Liver (tissue), 9 donors: ENCODE results near the gene APOBEC3H. TPM values are rescaled to one million over a fixed set of nuclear protein-coding genes. Genes with fewer than 3 reads are reported as not detected.

ENCODE experiments used
- DNase-seq: peaks from one replicate; pipeline ENCODE4 v3.0.0-alpha.2; 2017; ENCODE audit warnings: low spot score
- H3K27ac ChIP-seq, 2 donors: one replicate each; pipeline ENCODE4 v1.7.0; 2013; ENCODE audit warnings: inconsistent platforms in 2 of 2, low read length in 2 of 2, control low read depth in 1 of 2, low read depth in 1 of 2, mild to moderate bottlenecking in 1 of 2
- H3K27me3 ChIP-seq, 4 donors: one replicate each; pipeline versions ENCODE4 v1.6.1 to v1.7.0; 2013; ENCODE audit warnings: low read length in 3 of 4, inconsistent platforms in 1 of 4, mild to moderate bottlenecking in 1 of 4, moderate library complexity in 1 of 4; ENCODE audit not compliant: control insufficient read depth in 4 of 4, insufficient read depth in 4 of 4
- H3K36me3 ChIP-seq, 4 donors: one replicate each; pipeline versions ENCODE4 v1.6.1 to v1.7.0; 2013; ENCODE audit warnings: low read length in 3 of 4, mild to moderate bottlenecking in 3 of 4, low read depth in 1 of 4, moderate library complexity in 1 of 4; ENCODE audit not compliant: control insufficient read depth in 4 of 4, insufficient read depth in 3 of 4
- H3K4me1 ChIP-seq, 4 donors: one replicate each; pipeline versions ENCODE4 v1.6.1 to v1.7.0; 2013; ENCODE audit warnings: low read length in 3 of 4, mild to moderate bottlenecking in 3 of 4, moderate library complexity in 1 of 4; ENCODE audit not compliant: control insufficient read depth in 4 of 4, insufficient read depth in 4 of 4
- H3K4me3 ChIP-seq, 3 donors: one replicate each; pipeline versions ENCODE4 v1.6.1 to v1.7.0; 2013; ENCODE audit warnings: low read length in 3 of 3, control low read depth in 1 of 3, low read depth in 1 of 3, mild to moderate bottlenecking in 1 of 3
- H3K9ac ChIP-seq, 2 donors: one replicate each; pipeline ENCODE4 v1.7.0; 2013; ENCODE audit warnings: low read length in 2 of 2, mild to moderate bottlenecking in 2 of 2, moderate library complexity in 2 of 2, control low read depth in 1 of 2, low read depth in 1 of 2
- H3K9me3 ChIP-seq, 4 donors: one replicate each; pipeline versions ENCODE4 v1.6.1 to v1.7.0; 2013; ENCODE audit warnings: low read length in 3 of 4; ENCODE audit not compliant: control insufficient read depth in 4 of 4
- ATF3 ChIP-seq: IDR thresholded peaks from 2 replicates; pipeline ENCODE4 v1.6.1; 2016; ENCODE audit warnings: antibody characterized with exemption
- CTCF ChIP-seq: fragments of 150-350 bp; IDR thresholded peaks from 2 replicates; pipeline ENCODE4 v1.5.1; 2017; ENCODE audit warnings: improper control_type of control experiment, low read depth, low read length; ENCODE audit not compliant: missing input control
- EGR1 ChIP-seq, 2 donors: IDR thresholded peaks; 2 replicates each; pipeline ENCODE4 v1.6.1; 2016 to 2018; ENCODE audit warnings: antibody characterized with exemption in 2 of 2, low read depth in 2 of 2
- FOXA1 ChIP-seq: IDR thresholded peaks from 2 replicates; pipeline ENCODE4 v1.6.1; 2016; ENCODE audit warnings: antibody characterized with exemption
- FOXA2 ChIP-seq: IDR thresholded peaks from 2 replicates; pipeline ENCODE4 v1.6.1; 2016; ENCODE audit warnings: antibody characterized with exemption
- GABPA ChIP-seq, 2 donors: IDR thresholded peaks in 1 of 2; conservative IDR thresholded peaks in 1 of 2; 2 replicates each; pipeline ENCODE4 v1.6.1; 2016; ENCODE audit warnings: antibody characterized with exemption in 2 of 2, mild to moderate bottlenecking in 1 of 2, moderate library complexity in 1 of 2
- HNF4A ChIP-seq, 2 donors: conservative IDR thresholded peaks; 2 replicates each; pipeline ENCODE4 v1.6.1; 2016; ENCODE audit warnings: antibody characterized with exemption in 2 of 2, mild to moderate bottlenecking in 2 of 2
- HNF4G ChIP-seq: IDR thresholded peaks from 2 replicates; pipeline ENCODE4 v1.6.1; 2016; ENCODE audit warnings: antibody characterized with exemption
- JUND ChIP-seq, 2 donors: IDR thresholded peaks; 2 replicates each; pipeline ENCODE4 v1.6.1; 2016; ENCODE audit warnings: antibody characterized with exemption in 2 of 2
- MAX ChIP-seq: IDR thresholded peaks from 2 replicates; pipeline ENCODE4 v1.6.1; 2016; ENCODE audit warnings: antibody characterized with exemption
- NR2F2 ChIP-seq: IDR thresholded peaks from 2 replicates; pipeline ENCODE4 v1.6.1; 2016; ENCODE audit warnings: antibody characterized with exemption
- RAD21 ChIP-seq, 2 donors: IDR thresholded peaks; 2 replicates each; pipeline ENCODE4 v1.6.1; 2016; ENCODE audit warnings: antibody characterized with exemption in 2 of 2, mild to moderate bottlenecking in 2 of 2
- REST ChIP-seq: IDR thresholded peaks from 2 replicates; pipeline ENCODE4 v1.6.1; 2016; ENCODE audit warnings: antibody characterized with exemption, mild to moderate bottlenecking
- RXRA ChIP-seq, 2 donors: IDR thresholded peaks; 2 replicates each; pipeline ENCODE4 v1.6.1; 2017 to 2018; ENCODE audit warnings: antibody characterized with exemption in 2 of 2, mild to moderate bottlenecking in 1 of 2
- SP1 ChIP-seq: IDR thresholded peaks from 2 replicates; pipeline ENCODE4 v1.6.1; 2018; ENCODE audit warnings: antibody characterized with exemption, mild to moderate bottlenecking
- TAF1 ChIP-seq: conservative IDR thresholded peaks from 2 replicates; pipeline ENCODE4 v1.6.1; 2016; ENCODE audit warnings: antibody characterized with exemption, mild to moderate bottlenecking
- YY1 ChIP-seq: IDR thresholded peaks from 2 replicates; pipeline ENCODE4 v1.6.1; 2016; ENCODE audit warnings: antibody characterized with exemption, mild to moderate bottlenecking
- ZBTB33 ChIP-seq: IDR thresholded peaks from 2 replicates; pipeline ENCODE4 v1.6.1; 2016; ENCODE audit warnings: antibody characterized with exemption
- WGBS: extraction: QIAGEN DNeasy Blood & Tissue Kit; methylation state at CpG from one replicate; pipeline ENCODE4 v1.1.7; 2013; 5-methylcytosine and 5-hydroxymethylcytosine counted together
- polyA plus RNA-seq, 2 donors: library from polyadenylated mRNA; stranded (reverse) in 1 of 2; unstranded in 1 of 2; fragments of 200-250 nt in 1 of 2; fragments of >200 nt in 1 of 2; fragmentation: Nextera tagmentation in 1 of 2; extraction: Ambion mirVana in 1 of 2; gene quantifications; one replicate each; pipeline versions ENCODE4 v1.2.1 to v1.2.3, GENCODE V29; 2013 to 2015
- total RNA-seq, 2 donors: library from RNA; depleted of rRNA; stranded (reverse); fragments of >200 nt; gene quantifications; one replicate each; pipeline ENCODE4 v1.2.3, GENCODE V29; 2014
- donor health status: healthy.
- donor health status: healthy.
- donor health status: healthy.
- donor health status: healthy.
- donor health status: healthy.

The APOBEC3H gene
- total and polyA plus RNA-seq, 4 donors, result 0.25 TPM; not detected in 3

- H3K9me3 ChIP-seq, result no peaks in the 10 kb centered on the region
- 82% methylated on average over 6 of the region's 6 CpGs for WGBS
- H3K9ac ChIP-seq, result no peak overlapping the region
- TF ChIP-seq RXRA (IDR thresholded peaks at IDR 0.05) (no peak), GABPA (IDR thresholded peaks at IDR 0.05 in 1 of 2, conservative IDR thresholded peaks at IDR 0.05 in 1 of 2) (no peak), YY1 (no peak), JUND (IDR thresholded peaks at IDR 0.05) (no peak), TAF1 (no peak), HNF4A (conservative IDR thresholded peaks at IDR 0.05) (no peak), SP1 (no peak), NR2F2 (no peak), HNF4G (no peak), REST (no peak), EGR1 (IDR thresholded peaks at IDR 0.05; ENCODE audit: low read depth in 2 of 2) (no peak), FOXA1 (no peak), RAD21 (IDR thresholded peaks at IDR 0.05) (no peak), ZBTB33 (no peak), CTCF (no peak), FOXA2 (no peak), MAX (no peak), ATF3 (no peak)
- H3K27ac ChIP-seq, result no peak overlapping the region
- H3K4me3 ChIP-seq, result no peak overlapping the region
- DNase-seq, result no peak
- H3K27me3 ChIP-seq, result no peaks in the 10 kb centered on the region
- H3K4me1 ChIP-seq, result peaks cover 0 to 2% (median 0%) of the 10 kb centered on the region in 4 donors
- H3K36me3 ChIP-seq, result no peaks in the 10 kb centered on the region
Observed at GRCh38 chr22:39098026-39098425, 982 bp downstream of the APOBEC3H start.
